Activated CD4-positive, alpha-beta T cell treated with anti-CD3 and anti-CD28 coated beads, Interleukin-2, Interleukin-4, amounts not matched to agents 100 ng/mL and 50 ng/mL, durations not matched to agents 16 hours and 8 hours (primary cell): ENCODE results near the gene ALDH16A1.
A peak's percentile ranks its signal among the peaks of the same experiment; 100 is the strongest.
"Not testable (repeated sequence)": the region's sequence is repeated elsewhere in the genome, so short reads cannot be mapped to it uniquely, and the experiment has no call there.

Experiments used
- DNase-seq: peaks from one replicate; pipeline ENCODE4 v3.0.0-alpha.2; 2020; ENCODE audit warnings: low spot score

The ALDH16A1 gene

GRCh38 chr19:49465371-49465770, 12.3 kb downstream of the ALDH16A1 start:
- DNase-seq: no peak

DNA sequence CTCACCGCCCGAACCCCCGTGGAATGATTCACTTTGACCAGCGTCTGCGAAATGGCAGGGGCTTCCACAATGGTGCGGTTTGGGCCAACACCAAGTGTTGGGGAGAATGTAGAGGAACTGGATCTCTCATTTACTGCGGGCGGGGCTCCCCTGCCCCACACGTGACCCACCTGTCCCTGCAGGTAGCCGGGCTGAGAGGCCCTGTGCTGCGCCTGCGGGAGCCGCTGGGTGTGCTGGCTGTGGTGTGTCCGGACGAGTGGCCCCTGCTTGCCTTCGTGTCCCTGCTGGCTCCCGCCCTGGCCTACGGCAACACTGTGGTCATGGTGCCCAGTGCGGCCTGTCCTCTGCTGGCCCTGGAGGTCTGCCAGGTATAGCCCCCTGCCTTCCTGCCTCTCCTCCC, 15.2 kb downstream of the ALDH16A1 start:
- DNase-seq: no peak

DNA sequence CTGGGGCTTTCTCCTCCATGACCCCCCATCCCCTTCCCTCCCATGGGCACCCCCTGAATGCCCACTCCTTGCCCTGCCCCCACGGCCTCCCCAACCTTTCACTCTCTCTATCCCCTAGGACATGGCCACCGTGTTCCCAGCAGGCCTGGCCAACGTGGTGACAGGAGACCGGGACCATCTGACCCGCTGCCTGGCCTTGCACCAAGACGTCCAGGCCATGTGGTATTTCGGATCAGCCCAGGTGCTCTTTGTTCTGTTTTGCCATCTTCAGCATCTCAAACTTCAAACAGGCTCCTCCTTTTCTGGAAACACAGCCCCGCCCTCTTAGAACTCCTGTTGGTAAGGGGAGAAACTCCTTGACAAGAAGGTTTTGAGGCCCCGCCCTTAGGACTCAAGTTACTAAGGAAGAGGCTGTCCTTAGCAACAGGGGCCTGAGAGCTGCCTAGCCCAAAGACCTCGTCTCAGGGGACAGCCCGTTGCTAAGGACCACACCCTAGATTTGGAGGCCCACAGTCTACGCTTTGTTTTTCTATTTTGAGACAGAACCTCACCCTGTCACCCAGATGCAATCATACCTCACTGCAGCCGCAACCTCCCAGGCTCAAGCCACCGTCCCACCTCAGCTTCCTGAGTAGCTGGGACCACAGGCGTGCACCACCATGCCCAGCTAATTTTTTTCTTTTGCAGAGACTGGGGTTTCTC, 15.9 kb downstream of the ALDH16A1 start:
- peak; percentile 91 for DNase-seq

DNA sequence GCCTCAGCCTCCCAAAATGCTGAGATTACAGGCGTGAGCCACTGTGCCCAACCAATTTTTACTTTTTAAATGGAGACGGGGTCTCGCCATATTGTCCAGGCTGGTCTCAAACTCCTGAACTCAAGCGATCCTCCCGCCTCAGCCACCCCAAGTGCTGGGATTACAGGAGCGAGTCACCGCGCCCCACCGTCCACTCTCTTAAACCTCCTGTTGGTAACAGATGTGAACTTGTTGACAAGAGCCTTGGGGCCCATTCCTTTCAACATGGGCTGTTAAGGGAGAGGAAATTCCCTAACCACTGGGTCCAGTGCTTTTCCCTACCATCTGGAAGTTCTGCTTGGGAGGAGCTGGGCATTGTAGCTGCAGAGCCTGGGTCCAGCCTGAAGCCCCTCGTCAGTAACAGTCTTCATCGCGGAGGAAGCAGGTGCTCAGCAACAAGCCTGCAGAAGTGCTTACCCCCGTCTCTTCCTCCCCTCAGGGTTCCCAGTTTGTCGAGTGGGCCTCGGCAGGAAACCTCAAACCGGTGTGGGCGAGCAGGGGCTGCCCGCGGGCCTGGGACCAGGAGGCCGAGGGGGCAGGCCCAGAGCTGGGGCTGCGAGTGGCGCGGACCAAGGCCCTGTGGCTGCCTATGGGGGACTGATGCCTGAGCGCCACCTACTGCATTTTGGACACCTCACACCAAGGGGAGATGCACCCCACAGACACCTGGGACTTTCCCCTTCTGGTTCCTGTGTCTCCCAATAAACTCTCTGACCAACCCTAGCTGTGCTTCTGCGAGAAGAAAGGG, 17.0 kb downstream of the ALDH16A1 start:
- peak; percentile 89 for DNase-seq

DNA sequence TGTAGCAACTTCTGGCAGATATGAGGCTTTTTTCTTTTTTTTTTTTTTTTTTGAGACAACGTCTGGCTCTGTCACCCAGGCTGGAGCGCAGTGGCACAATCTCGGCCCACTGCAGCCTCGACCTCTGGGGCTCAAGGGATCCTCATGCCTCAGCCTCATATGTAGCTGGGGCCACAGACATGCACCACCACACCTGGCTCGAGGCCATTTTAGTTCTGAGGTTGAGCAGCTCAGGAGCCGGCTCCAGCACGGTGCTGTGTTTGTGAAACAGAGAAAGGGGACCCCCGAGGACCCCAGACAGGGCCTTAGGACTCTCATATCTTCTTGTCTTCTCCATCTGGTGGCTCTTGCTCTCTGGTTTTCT, 17.6 kb downstream of the ALDH16A1 start:
- peak; percentile 12 for DNase-seq

DNA sequence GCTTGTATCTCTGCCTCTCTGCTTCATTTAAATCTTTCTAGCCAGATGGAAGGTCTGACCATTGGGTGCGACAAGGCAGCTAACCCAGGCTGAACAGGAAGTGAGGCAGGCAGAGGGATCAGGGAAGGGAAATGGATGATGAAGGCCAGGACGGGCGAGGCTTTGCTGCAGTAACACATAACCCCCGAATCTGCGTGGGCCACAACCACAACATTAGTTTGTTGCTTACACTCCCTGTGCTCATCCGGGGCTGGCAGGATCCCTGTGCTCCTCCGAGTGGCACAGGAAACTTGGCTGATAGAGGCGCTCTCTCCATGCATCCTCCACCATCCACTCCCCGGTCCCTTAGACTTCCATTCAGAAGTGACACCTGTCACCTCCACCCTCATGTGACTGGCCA, 19.9 kb downstream of the ALDH16A1 start:
- DNase-seq: no peak

GRCh38 chr19:49473501-49473867, 20.5 kb downstream of the ALDH16A1 start:
- not testable (repeated sequence) for DNase-seq

DNA sequence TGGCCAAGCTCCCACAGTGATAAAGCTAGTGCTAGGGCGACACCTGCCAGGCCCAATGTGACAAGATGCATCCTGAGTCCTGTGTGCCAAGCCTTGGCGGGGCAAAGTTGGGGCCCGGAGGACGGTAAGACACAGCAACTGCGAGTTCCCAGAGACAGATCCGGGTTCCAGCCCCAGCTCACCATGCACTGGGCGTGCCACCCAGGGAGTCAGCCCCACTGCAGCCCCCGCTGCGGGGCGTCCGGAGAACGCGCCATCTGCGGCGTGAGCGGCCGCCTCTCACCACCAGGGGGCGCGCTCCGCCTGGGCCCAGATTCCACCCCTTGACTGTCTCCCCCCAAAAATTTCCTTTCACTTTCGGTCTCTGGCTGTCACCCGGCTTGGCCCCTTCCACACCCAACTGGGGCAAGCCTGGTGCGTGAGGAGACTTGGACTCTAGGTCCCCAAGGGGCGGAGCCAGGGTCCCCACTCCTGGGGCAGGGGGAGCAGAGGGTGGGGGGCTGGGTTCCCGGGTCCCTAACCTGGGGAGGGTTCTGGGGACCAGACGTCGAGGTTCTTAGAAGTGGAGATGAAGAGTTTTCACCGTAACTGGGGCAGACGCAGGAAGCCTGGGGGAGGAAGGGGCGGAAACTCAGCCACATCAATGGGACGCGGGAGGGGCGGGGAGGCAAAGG, 21.0 kb downstream of the ALDH16A1 start, which contains the start of gene FLT3LG:
Gene FLT3LG, plus strand, starts transcription at position 348 of the 674 bp plus-strand sequence. CDS start 425 bp downstream, outside the sequence.
- peak; percentile 94 for DNase-seq

DNA sequence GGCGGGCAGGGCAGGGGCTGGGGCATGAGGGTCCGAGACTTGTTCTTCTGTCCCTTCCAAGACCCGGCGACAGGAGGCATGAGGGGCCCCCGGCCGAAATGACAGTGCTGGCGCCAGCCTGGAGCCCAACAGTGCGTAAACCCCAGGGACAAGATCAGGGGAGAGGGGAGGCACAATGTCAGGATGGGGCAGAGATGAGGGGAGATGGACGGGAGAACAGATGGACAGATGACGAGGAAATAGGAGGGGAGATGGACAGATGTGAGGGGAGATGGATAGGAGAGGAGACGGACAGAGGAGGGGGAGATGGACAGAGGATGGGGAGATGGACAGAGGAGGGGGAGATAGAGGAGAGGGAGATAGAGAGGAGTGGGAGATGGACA, 21.5 kb downstream of the ALDH16A1 start:
- no peak for DNase-seq

DNA sequence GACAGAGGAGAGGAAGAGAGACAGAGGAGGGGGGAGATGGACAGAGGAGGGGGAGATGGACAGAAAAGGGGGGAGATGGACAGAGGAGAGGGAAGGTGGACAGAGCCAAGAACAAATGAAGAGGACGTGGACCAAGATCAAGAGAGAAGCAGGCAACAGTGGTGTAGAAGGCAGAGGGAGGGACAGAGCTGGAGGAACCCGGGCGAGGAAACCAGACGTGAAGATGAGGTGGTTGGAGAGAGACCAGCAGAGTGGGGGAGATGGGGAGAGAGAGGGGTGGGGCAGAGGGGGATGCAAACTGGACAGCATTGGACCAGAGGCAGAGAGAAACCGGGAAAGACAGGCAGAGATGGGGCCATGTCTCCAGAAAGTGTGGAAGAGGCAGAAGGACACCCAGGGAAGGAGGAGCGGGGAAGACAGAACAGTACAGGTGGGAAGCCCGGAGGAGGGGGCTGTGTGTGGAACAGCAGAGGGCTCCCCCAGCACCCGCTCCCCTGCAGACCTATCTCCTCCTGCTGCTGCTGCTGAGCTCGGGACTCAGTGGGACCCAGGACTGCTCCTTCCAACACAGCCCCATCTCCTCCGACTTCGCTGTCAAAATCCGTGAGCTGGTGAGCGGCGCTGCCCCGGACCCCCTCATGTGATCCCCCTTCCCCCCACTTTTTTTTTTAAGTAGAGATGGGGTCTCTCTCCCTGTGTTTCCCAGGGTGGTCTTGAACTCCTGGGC, 22.3 kb downstream of the ALDH16A1 start:
- DNase-seq: no peak

DNA sequence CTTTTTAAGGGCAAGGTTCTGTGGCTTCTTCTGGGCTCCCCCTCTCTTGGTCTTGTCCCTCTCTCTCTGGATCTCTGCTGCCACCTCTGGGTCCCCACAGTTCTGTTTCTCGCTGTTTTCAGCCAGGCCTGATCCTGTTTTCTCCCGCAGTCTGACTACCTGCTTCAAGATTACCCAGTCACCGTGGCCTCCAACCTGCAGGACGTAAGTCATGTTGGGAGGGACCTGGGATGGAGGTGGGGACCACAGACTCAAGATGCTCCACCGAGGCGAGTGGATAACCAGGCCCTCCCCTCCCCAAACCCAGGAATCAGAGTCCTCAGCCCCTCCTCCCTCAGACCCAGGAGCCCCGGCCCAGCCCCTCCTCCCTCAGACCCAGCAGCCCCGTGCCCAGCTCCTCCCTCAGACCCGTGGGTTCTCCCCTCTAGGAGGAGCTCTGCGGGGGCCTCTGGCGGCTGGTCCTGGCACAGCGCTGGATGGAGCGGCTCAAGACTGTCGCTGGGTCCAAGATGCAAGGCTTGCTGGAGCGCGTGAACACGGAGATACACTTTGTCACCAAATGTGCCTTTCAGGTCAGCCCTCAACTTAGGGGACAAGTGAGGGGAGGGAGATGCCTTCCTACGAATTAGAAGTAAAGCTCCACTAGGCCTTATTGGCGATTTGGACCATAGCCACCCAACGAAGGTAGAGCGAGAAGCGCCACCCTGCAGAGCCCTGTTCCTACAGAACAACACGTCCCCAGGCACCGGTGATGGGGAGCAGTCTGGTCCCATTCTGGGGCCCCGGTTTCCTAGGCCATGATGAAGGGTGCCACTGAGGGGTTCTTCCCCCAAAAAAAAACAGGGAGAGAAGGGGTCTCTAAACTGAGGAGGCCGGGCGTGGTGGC, 23.2 kb downstream of the ALDH16A1 start:
- peak; percentile 84 for DNase-seq

DNA sequence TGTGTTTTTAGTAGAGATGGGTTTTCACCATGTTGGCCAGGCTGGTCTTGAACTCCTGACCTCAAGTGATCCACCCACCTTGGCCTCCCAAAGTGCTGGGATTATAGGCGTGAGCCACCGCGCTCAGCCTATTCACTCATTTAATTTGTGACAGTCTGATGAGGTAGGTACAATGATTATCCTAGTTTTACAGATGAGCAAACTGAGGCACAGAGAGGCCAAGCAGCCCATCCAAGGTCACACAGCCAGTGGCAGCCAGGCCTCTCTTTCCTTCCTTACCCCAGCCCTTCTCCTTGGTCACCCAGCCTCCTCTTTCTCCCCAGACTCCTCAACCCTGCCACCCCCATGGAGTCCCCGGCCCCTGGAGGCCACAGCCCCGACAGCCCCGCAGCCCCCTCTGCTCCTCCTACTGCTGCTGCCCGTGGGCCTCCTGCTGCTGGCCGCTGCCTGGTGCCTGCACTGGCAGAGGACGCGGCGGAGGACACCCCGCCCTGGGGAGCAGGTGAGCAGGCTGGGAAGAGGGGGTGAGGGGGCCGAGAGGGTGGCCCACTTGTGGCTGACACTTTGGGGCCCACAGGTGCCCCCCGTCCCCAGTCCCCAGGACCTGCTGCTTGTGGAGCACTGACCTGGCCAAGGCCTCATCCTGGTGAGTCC, 27.1 kb downstream of the ALDH16A1 start:
- DNase-seq: no peak

- no peak for DNase-seq
These were observed 28.1 kb downstream of the ALDH16A1 start for GRCh38 chr19:49481020-49481683.

DNA sequence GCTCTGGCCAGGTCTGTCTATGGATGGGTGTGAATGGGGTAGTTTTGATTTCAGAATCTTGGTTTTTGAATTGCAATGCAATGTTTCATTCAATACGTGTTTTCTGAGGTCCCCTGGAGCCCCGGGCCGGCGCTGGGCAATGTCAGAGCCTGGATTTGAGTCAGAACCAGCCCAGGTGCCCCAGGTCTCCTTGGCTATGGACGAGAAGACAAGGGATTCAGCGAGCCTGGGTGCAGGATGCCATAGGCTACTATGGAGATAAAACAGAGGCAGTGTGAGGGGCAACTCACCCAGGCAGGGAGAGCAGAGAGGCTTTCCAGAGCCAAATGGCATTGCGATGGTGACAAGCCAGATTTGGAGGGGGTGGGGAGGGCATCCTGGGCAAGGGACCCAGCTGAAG, 33.2 kb downstream of the ALDH16A1 start:
- DNase-seq: no peak

DNA sequence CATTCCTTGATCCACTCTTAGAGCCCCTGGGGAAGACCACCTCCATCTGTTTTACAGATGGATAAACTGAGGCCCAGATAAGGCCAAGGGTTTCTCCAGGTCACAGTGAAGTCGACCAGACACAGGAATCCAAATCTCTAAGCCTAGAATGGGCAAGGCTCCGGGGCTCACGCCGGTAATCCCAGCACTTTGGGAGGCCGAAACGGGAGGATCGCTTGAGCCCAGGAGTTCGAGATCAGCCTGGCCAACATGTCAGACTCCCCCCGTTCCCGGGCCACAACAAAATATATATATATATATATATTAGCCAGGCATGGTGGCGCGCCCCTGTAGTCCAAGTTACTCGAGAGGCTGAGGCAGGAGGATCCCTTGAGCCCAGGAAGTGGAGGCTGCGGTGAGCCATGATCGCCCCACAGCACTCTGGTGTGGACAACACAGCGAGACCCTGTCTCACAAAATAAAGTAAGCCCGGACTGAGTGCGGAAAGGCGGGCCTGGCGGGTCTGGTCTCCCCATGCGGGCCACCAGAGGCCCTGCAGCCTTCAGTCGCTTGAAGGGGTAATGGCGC, 33.8 kb downstream of the ALDH16A1 start:
- DNase-seq: no peak

GRCh38 chr19:49487277-49488045, 34.4 kb downstream of the ALDH16A1 start, which contains the start of gene RPL13A:
Gene RPL13A, plus strand, starts transcription at chr19:49487608. Its CDS starts 22 bp downstream, at chr19:49487630.
- peak; percentile 100 for DNase-seq

GRCh38 chr19:49488046-49488862, 35.2 kb downstream of the ALDH16A1 start:
- DNase-seq: no peak
